Stimulated activated CD4-positive, alpha-beta T cell treated with anti-CD3 and anti-CD28 coated beads, Interleukin-1b, Interleukin-23, amount 100 ng/mL, for 1 hour (primary cell): ENCODE measurements around the gene LGR6.
"Not testable (repeated sequence)": the region's sequence is repeated elsewhere in the genome, so short reads cannot be mapped to it uniquely, and the experiment has no call there.

ENCODE experiments used
- DNase-seq, 2 donors: peaks; one replicate each; pipeline ENCODE4 v3.0.0-alpha.2; 2020; ENCODE audit warnings: low read depth in 2 of 2

The LGR6 gene

GRCh38 chr1:202242080-202242419, 48.5 kb downstream of the LGR6 start:
- DNase-seq, result no peak

GRCh38 chr1:202243006-202243405, 49.4 kb downstream of the LGR6 start:
- no peak for DNase-seq

GRCh38 chr1:202244841-202245261, 51.3 kb downstream of the LGR6 start:
- no peak for DNase-seq

- DNase-seq, result no peak
These were observed 51.8 kb downstream of the LGR6 start for GRCh38 chr1:202245391-202245790.

- no peak for DNase-seq
These were observed 53.5 kb downstream of the LGR6 start for GRCh38 chr1:202247104-202247503.

- no peak for DNase-seq
These were observed 54.5 kb downstream of the LGR6 start for GRCh38 chr1:202247837-202248795.

GRCh38 chr1:202248861-202249260, 55.3 kb downstream of the LGR6 start:
- DNase-seq, result no peak

- DNase-seq, result no peak
These were observed 55.8 kb downstream of the LGR6 start for GRCh38 chr1:202249436-202249835.

GRCh38 chr1:202249846-202250245, 56.2 kb downstream of the LGR6 start:
- no peak for DNase-seq

GRCh38 chr1:202250982-202251381, 57.4 kb downstream of the LGR6 start:
- DNase-seq, result no peak

- DNase-seq, result no peak
These were observed 58.0 kb downstream of the LGR6 start for GRCh38 chr1:202251424-202252256.

- no peak for DNase-seq
These were observed 58.7 kb downstream of the LGR6 start for GRCh38 chr1:202252271-202252670.

- no peak for DNase-seq
These were observed 61.1 kb downstream of the LGR6 start for GRCh38 chr1:202254454-202255252.

GRCh38 chr1:202255343-202255742, 61.7 kb downstream of the LGR6 start:
- no peak for DNase-seq

- no peak for DNase-seq
These were observed 66.1 kb downstream of the LGR6 start for GRCh38 chr1:202259705-202260104.

- DNase-seq, result not testable (repeated sequence)
These were observed 67.8 kb downstream of the LGR6 start for GRCh38 chr1:202261209-202261958.

- DNase-seq, result no peak
These were observed 70.0 kb downstream of the LGR6 start for GRCh38 chr1:202263628-202264027.

GRCh38 chr1:202264300-202264699, 70.7 kb downstream of the LGR6 start:
- no peak for DNase-seq

- DNase-seq, result no peak
These were observed 71.1 kb downstream of the LGR6 start for GRCh38 chr1:202264726-202265125.

- DNase-seq, result no peak
These were observed 72.6 kb downstream of the LGR6 start for GRCh38 chr1:202266061-202266765.

- DNase-seq, result no peak
These were observed 74.4 kb downstream of the LGR6 start for GRCh38 chr1:202268032-202268431.
